Measurements from ENCODE around the gene MVB12B.
"Not testable (repeated sequence)": the region's sequence is repeated elsewhere in the genome, so short reads cannot be mapped to it uniquely, and the experiment has no call there.

Gene MVB12B

GRCh38 chr9:126554292-126554691 is 227.7 kb downstream of the MVB12B start:
- Histone ChIP-seq H4K20me1 (ENCODE audit: low read depth, low read length) (no peaks in the 10 kb centered on the region), H3K79me2 (ENCODE audit: insufficient read depth, low read length) (no peaks in the 10 kb centered on the region), H3K27me3 (ENCODE audit: low read length) (no peaks in the 10 kb centered on the region), H2AFZ (ENCODE audit: low read depth, low read length, severe bottlenecking) (no peak overlapping the region), H3K27ac (ENCODE audit: low read depth, low read length) (no peak overlapping the region), H3K36me3 (ENCODE audit: low read length) (no peaks in the 10 kb centered on the region), H3K9me3 (ENCODE audit: insufficient read depth, low read length) (no peaks in the 10 kb centered on the region), H3K9me2 (replicated peaks; ENCODE audit: insufficient read depth, low read length) (no peaks in the 10 kb centered on the region), H3K4me3 (ENCODE audit: insufficient read depth, low read length, poor library complexity, severe bottlenecking) (no peak overlapping the region), H3K4me2 (ENCODE audit: low read depth, low read length, poor library complexity, severe bottlenecking) (no peak overlapping the region), H3K9ac (ENCODE audit: low read length) (no peak overlapping the region), H3F3A (ENCODE audit: insufficient read depth) (no peaks in the 10 kb centered on the region)
- TF ChIP-seq CTCF (IDR thresholded peaks at IDR 0.05; ENCODE audit: insufficient read depth, low read length, poor library complexity, severe bottlenecking) (no peak), EZH2phosphoT487 (conservative IDR thresholded peaks at IDR 0.05; ENCODE audit: low read length) (no peak)

GRCh38 chr9:126555421-126555820 is 228.8 kb downstream of the MVB12B start:
- H3K79me2 ChIP-seq (ENCODE audit: insufficient read depth, low read length); H4K20me1 ChIP-seq (ENCODE audit: low read depth, low read length); H3F3A ChIP-seq (ENCODE audit: insufficient read depth); H3K36me3 ChIP-seq (ENCODE audit: low read length); H3K4me2 ChIP-seq (ENCODE audit: low read depth, low read length, poor library complexity, severe bottlenecking); H2AFZ ChIP-seq (ENCODE audit: low read depth, low read length, severe bottlenecking); H3K4me3 ChIP-seq (ENCODE audit: insufficient read depth, low read length, poor library complexity, severe bottlenecking); H3K9ac ChIP-seq (ENCODE audit: low read length); H3K9me3 ChIP-seq (ENCODE audit: insufficient read depth, low read length); H3K27ac ChIP-seq (ENCODE audit: low read depth, low read length); H3K27me3 ChIP-seq (ENCODE audit: low read length); H3K9me2 ChIP-seq (replicated peaks; ENCODE audit: insufficient read depth, low read length): not testable (repeated sequence)

All from SU-DHL-6 (cell line).